ENCODE data around the gene CACNA1B. TPM values are rescaled to one million over a fixed set of nuclear protein-coding genes. Genes with fewer than 3 reads are reported as not detected.

CACNA1B gene
- total and polyA plus RNA-seq, 2 donors (not counting 1 experiment from before 2014, with no cell fraction given), result 0.15 TPM; not detected in 1

- 95% methylated on average over 6 of the region's 6 CpGs for WGBS (ENCODE audit: insufficient coverage)
- no peaks in the 10 kb centered on the region for H3K4me1 ChIP-seq (ENCODE audit: control insufficient read depth in 2 of 2, insufficient read depth in 2 of 2, low read length in 2 of 2)
- no peak overlapping the region for H3K9ac ChIP-seq (ENCODE audit: low read length)
- Mint-ChIP-seq H3K27ac (no peak overlapping the region), H3K4me3 (no peak overlapping the region), H3K4me1 (no peaks in the 10 kb centered on the region), H3K9me3 (ENCODE audit: insufficient read depth) (no peaks in the 10 kb centered on the region), H3K27me3 (peaks cover 14% of the 10 kb centered on the region)
- H2AFZ ChIP-seq (ENCODE audit: insufficient read depth, low read depth, low read length, poor library complexity, severe bottlenecking), result no peak overlapping the region
- ChIA-PET POLR2A (no interaction called here), CTCF (no interaction called here)
- H3K4me2 ChIP-seq (replicated peaks; ENCODE audit: low read depth, low read length, poor library complexity, severe bottlenecking), result no peak overlapping the region
- H3K27ac ChIP-seq (ENCODE audit: low read length in 2 of 2), result no peak overlapping the region
- ATAC-seq (ENCODE audit: low read depth), result no peak
- H4K20me1 ChIP-seq (ENCODE audit: control insufficient read depth, insufficient read depth, low read length, poor library complexity, severe bottlenecking), result no peaks in the 10 kb centered on the region
- intact Hi-C loops (cut with micrococcal nuclease), result no loop called here
- H3K4me3 ChIP-seq (ENCODE audit: control extremely low read depth in 1 of 5, extremely low read depth in 1 of 5, insufficient read depth in 1 of 5, low read depth in 2 of 5, low read length in 4 of 5), result no peak overlapping the region
- no peaks in the 10 kb centered on the region for H3K79me2 ChIP-seq (ENCODE audit: control insufficient read depth, insufficient read depth, low read length)
- no peak for DNase-seq
- TF ChIP-seq, protein P1, sequence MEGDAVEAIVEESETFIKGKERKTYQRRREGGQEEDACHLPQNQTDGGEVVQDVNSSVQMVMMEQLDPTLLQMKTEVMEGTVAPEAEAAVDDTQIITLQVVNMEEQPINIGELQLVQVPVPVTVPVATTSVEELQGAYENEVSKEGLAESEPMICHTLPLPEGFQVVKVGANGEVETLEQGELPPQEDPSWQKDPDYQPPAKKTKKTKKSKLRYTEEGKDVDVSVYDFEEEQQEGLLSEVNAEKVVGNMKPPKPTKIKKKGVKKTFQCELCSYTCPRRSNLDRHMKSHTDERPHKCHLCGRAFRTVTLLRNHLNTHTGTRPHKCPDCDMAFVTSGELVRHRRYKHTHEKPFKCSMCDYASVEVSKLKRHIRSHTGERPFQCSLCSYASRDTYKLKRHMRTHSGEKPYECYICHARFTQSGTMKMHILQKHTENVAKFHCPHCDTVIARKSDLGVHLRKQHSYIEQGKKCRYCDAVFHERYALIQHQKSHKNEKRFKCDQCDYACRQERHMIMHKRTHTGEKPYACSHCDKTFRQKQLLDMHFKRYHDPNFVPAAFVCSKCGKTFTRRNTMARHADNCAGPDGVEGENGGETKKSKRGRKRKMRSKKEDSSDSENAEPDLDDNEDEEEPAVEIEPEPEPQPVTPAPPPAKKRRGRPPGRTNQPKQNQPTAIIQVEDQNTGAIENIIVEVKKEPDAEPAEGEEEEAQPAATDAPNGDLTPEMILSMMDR (IDR thresholded peaks at IDR 0.05), result no peak
- TF ChIP-seq EZH2 (IDR thresholded peaks at IDR 0.05; ENCODE audit: borderline replicate concordance, insufficient read depth, low read depth, low read length, poor library complexity, severe bottlenecking), result no peak
- H3K27me3 ChIP-seq (replicated peaks in 1 of 4; ENCODE audit: control extremely low read depth in 1 of 4, control insufficient read depth in 3 of 4, insufficient read depth in 4 of 4, low read length in 3 of 4), result peaks cover 0 to 7% (median 0%) of the 10 kb centered on the region in 4 experiments
- no peaks in the 10 kb centered on the region for H3K9me3 ChIP-seq (ENCODE audit: control extremely low read depth in 1 of 3, control insufficient read depth in 2 of 3, insufficient read depth in 1 of 3, low read length in 2 of 3)
- H3K36me3 ChIP-seq (replicated peaks in 1 of 2; ENCODE audit: control extremely low read depth in 1 of 2, control insufficient read depth in 1 of 2, extremely low read depth in 1 of 2, insufficient read depth in 2 of 2, low read length in 1 of 2), result no peaks in the 10 kb centered on the region
These were observed 185.5 kb downstream of the CACNA1B start for GRCh38 chr9:138063033-138063432.

DNA sequence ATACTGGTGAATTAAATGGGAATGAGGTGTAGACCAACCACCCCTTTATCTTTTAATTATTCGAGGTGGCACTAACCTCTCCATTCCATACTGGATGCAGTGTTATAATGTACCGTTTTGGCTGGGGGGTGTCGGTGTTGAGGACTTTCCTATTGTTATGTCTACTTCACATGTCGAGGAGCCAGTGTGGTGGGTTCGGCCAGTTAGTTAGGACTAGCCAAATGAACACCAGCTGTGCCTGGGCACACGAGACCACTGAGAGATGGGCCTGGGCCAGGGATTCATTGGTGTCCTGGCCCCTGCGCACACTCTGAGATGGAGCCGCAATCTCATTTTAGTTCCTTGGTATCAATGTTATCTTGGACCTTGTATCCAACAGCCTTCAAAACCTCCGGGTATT lies 186.2 kb downstream of the CACNA1B start:
- no peak for TF ChIP-seq EZH2 (IDR thresholded peaks at IDR 0.05; ENCODE audit: borderline replicate concordance, insufficient read depth, low read depth, low read length, poor library complexity, severe bottlenecking)
- TF ChIP-seq, protein P1 (IDR thresholded peaks at IDR 0.05), result no peak
- Mint-ChIP-seq H3K27ac (no peak overlapping the region), H3K27me3 (peaks cover 15% of the 10 kb centered on the region), H3K4me1 (no peaks in the 10 kb centered on the region), H3K4me3 (no peak overlapping the region), H3K9me3 (ENCODE audit: insufficient read depth) (no peaks in the 10 kb centered on the region)
- H3K4me3 ChIP-seq (ENCODE audit: control extremely low read depth in 1 of 5, extremely low read depth in 1 of 5, insufficient read depth in 1 of 5, low read depth in 2 of 5, low read length in 4 of 5), result no peak overlapping the region
- intact Hi-C loops (cut with micrococcal nuclease), result no loop called here
- ATAC-seq (ENCODE audit: low read depth) (no peak), DNase-seq (no peak)
- no peak overlapping the region for H2AFZ ChIP-seq (ENCODE audit: insufficient read depth, low read depth, low read length, poor library complexity, severe bottlenecking)
- CTCF ChIA-PET, result no interaction called here
- 96% methylated on average over 7 of the region's 9 CpGs for WGBS (ENCODE audit: insufficient coverage)
- H3K79me2 ChIP-seq (ENCODE audit: control insufficient read depth, insufficient read depth, low read length), result no peaks in the 10 kb centered on the region
- no peaks in the 10 kb centered on the region for H4K20me1 ChIP-seq (ENCODE audit: control insufficient read depth, insufficient read depth, low read length, poor library complexity, severe bottlenecking)
- no peaks in the 10 kb centered on the region for H3K9me3 ChIP-seq (ENCODE audit: control extremely low read depth in 1 of 3, control insufficient read depth in 2 of 3, insufficient read depth in 1 of 3, low read length in 2 of 3)
- H3K27ac ChIP-seq (ENCODE audit: low read length in 2 of 2), result no peak overlapping the region
- POLR2A ChIA-PET, result no interaction called here
- no peak overlapping the region for H3K9ac ChIP-seq (ENCODE audit: low read length)
- H3K4me2 ChIP-seq (replicated peaks; ENCODE audit: low read depth, low read length, poor library complexity, severe bottlenecking), result no peak overlapping the region
- no peaks in the 10 kb centered on the region for H3K36me3 ChIP-seq (replicated peaks in 1 of 2; ENCODE audit: control extremely low read depth in 1 of 2, control insufficient read depth in 1 of 2, extremely low read depth in 1 of 2, insufficient read depth in 2 of 2, low read length in 1 of 2)
- H3K4me1 ChIP-seq (ENCODE audit: control insufficient read depth in 2 of 2, insufficient read depth in 2 of 2, low read length in 2 of 2), result no peaks in the 10 kb centered on the region
- peaks cover 0 to 7% (median 0%) of the 10 kb centered on the region in 4 experiments for H3K27me3 ChIP-seq (replicated peaks in 1 of 4; ENCODE audit: control extremely low read depth in 1 of 4, control insufficient read depth in 3 of 4, insufficient read depth in 4 of 4, low read length in 3 of 4)
